SW480 (cell line): ENCODE results near the gene ACKR3.
A peak's percentile ranks its signal among the peaks of the same experiment; 100 is the strongest.

ENCODE experiments used
- DNase-seq: peaks from one replicate; pipeline ENCODE4 v3.0.0-alpha.2; 2016; ENCODE audit warnings: low spot score

Gene ACKR3

GRCh38 chr2:236550290-236550689 lies 19.3 kb upstream of the ACKR3 start:
- DNase-seq: no peak

- DNase-seq: no peak
Observed at GRCh38 chr2:236550701-236551465, 18.7 kb upstream of the ACKR3 start.

GRCh38 chr2:236551471-236552211 lies 18.0 kb upstream of the ACKR3 start:
- no peak for DNase-seq

- no peak for DNase-seq
Observed at GRCh38 chr2:236552212-236552542, 17.4 kb upstream of the ACKR3 start.

GRCh38 chr2:236552581-236553363 lies 16.9 kb upstream of the ACKR3 start:
- no peak for DNase-seq

GRCh38 chr2:236553522-236553921 lies 16.1 kb upstream of the ACKR3 start:
- DNase-seq: no peak

- no peak for DNase-seq
Observed at GRCh38 chr2:236554629-236555282, 14.9 kb upstream of the ACKR3 start.

GRCh38 chr2:236555481-236555880 lies 14.1 kb upstream of the ACKR3 start:
- DNase-seq: no peak

- DNase-seq: peak; percentile 18
Observed at GRCh38 chr2:236557306-236558030, 12.2 kb upstream of the ACKR3 start.

- no peak for DNase-seq
Observed at GRCh38 chr2:236558036-236558435, 11.6 kb upstream of the ACKR3 start.

- DNase-seq: no peak
Observed at GRCh38 chr2:236558993-236559978, 10.3 kb upstream of the ACKR3 start.

- DNase-seq: no peak
Observed at GRCh38 chr2:236561874-236562273, 7.8 kb upstream of the ACKR3 start.

- DNase-seq: no peak
Observed at GRCh38 chr2:236562434-236562833, 7.2 kb upstream of the ACKR3 start.

GRCh38 chr2:236563953-236564352 lies 5.7 kb upstream of the ACKR3 start:
- DNase-seq: no peak

GRCh38 chr2:236565212-236565611 lies 4.4 kb upstream of the ACKR3 start:
- no peak for DNase-seq

- no peak for DNase-seq
Observed at GRCh38 chr2:236565879-236566402, 3.7 kb upstream of the ACKR3 start.

GRCh38 chr2:236566596-236566995 lies 3.0 kb upstream of the ACKR3 start:
- DNase-seq: no peak

GRCh38 chr2:236568068-236568921 lies 1.3 kb upstream of the ACKR3 start:
- DNase-seq: peak; percentile 9

- no peak for DNase-seq
Observed at GRCh38 chr2:236568922-236569572, 578 bp upstream of the ACKR3 start.
